ENCODE data around the gene MPRIP. TPM values are rescaled to one million over a fixed set of nuclear protein-coding genes. Genes with fewer than 3 reads are reported as not detected.
A peak's percentile ranks its signal among the peaks of the same experiment; 100 is the strongest.

MPRIP gene
- total RNA-seq, 1 donor from 2014 or later: 345 TPM

- Mint-ChIP-seq H3K4me3 (ENCODE audit: unreplicated experiment) (no peak overlapping the region), H3K27ac (ENCODE audit: unreplicated experiment) (no peak overlapping the region), H3K4me1 (ENCODE audit: low read depth) (peaks cover 37% of the 10 kb centered on the region), H3K9me3 (ENCODE audit: low read depth) (no peaks in the 10 kb centered on the region), H3K36me3 (ENCODE audit: low read depth) (peaks cover 50% of the 10 kb centered on the region), H3K27me3 (ENCODE audit: low read depth) (no peaks in the 10 kb centered on the region)
- no peak for TF ChIP-seq CTCF (IDR thresholded peaks at IDR 0.05)
- DNase-seq (ENCODE audit: low spot score): no peak
Measured at GRCh38 chr17:17154556-17154955, 112.3 kb downstream of the MPRIP start.

- H3K27me3 Mint-ChIP-seq (ENCODE audit: low read depth): no peaks in the 10 kb centered on the region
- H3K9me3 Mint-ChIP-seq (ENCODE audit: low read depth): no peaks in the 10 kb centered on the region
- peak overlapping the region; percentile 17 for H3K27ac Mint-ChIP-seq (ENCODE audit: unreplicated experiment)
Measured at GRCh38 chr17:17154981-17155380, 112.7 kb downstream of the MPRIP start.

GRCh38 chr17:17155568-17155967, 113.3 kb downstream of the MPRIP start:
- H3K27me3 Mint-ChIP-seq (ENCODE audit: low read depth): no peaks in the 10 kb centered on the region
- peaks cover 47% of the 10 kb centered on the region for H3K36me3 Mint-ChIP-seq (ENCODE audit: low read depth)
- H3K9me3 Mint-ChIP-seq (ENCODE audit: low read depth): no peaks in the 10 kb centered on the region
- TF ChIP-seq CTCF (IDR thresholded peaks at IDR 0.05): no peak
- no peak overlapping the region for H3K27ac Mint-ChIP-seq (ENCODE audit: unreplicated experiment)
- no peak overlapping the region for H3K4me3 Mint-ChIP-seq (ENCODE audit: unreplicated experiment)
- DNase-seq (ENCODE audit: low spot score): no peak
- H3K4me1 Mint-ChIP-seq (ENCODE audit: low read depth): peaks cover 31% of the 10 kb centered on the region

More at GRCh38 chr17:17154981-17155380, 112.7 kb downstream of the MPRIP start:
- peaks cover 37% of the 10 kb centered on the region for H3K4me1 Mint-ChIP-seq (ENCODE audit: low read depth)
- no peak overlapping the region for H3K4me3 Mint-ChIP-seq (ENCODE audit: unreplicated experiment)
- H3K36me3 Mint-ChIP-seq (ENCODE audit: low read depth): peaks cover 52% of the 10 kb centered on the region
- DNase-seq (ENCODE audit: low spot score): no peak
- TF ChIP-seq CTCF (IDR thresholded peaks at IDR 0.05): no peak

- no peak overlapping the region for H3K27ac Mint-ChIP-seq (ENCODE audit: unreplicated experiment)
Measured at GRCh38 chr17:17156107-17156506, 113.8 kb downstream of the MPRIP start.

GRCh38 chr17:17156511-17156910, 114.3 kb downstream of the MPRIP start:
- Mint-ChIP-seq H3K9me3 (ENCODE audit: low read depth) (no peaks in the 10 kb centered on the region), H3K27ac (ENCODE audit: unreplicated experiment) (peak overlapping the region; percentile 4), H3K36me3 (ENCODE audit: low read depth) (peaks cover 48% of the 10 kb centered on the region), H3K4me1 (ENCODE audit: low read depth) (peaks cover 23% of the 10 kb centered on the region), H3K4me3 (ENCODE audit: unreplicated experiment) (no peak overlapping the region), H3K27me3 (ENCODE audit: low read depth) (no peaks in the 10 kb centered on the region)
- TF ChIP-seq CTCF (IDR thresholded peaks at IDR 0.05): no peak
- no peak for DNase-seq (ENCODE audit: low spot score)

More at GRCh38 chr17:17156107-17156506, 113.8 kb downstream of the MPRIP start:
- Mint-ChIP-seq H3K4me3 (ENCODE audit: unreplicated experiment) (no peak overlapping the region), H3K27me3 (ENCODE audit: low read depth) (no peaks in the 10 kb centered on the region), H3K9me3 (ENCODE audit: low read depth) (no peaks in the 10 kb centered on the region), H3K4me1 (ENCODE audit: low read depth) (peaks cover 27% of the 10 kb centered on the region), H3K36me3 (ENCODE audit: low read depth) (peaks cover 47% of the 10 kb centered on the region)
- DNase-seq (ENCODE audit: low spot score): no peak
- TF ChIP-seq CTCF (IDR thresholded peaks at IDR 0.05): no peak

Measured in chondrocyte (in vitro differentiated cells).